ENCODE data around the gene RNF152.

The RNF152 gene

GRCh38 chr18:61766266-61766884 is 126.4 kb downstream of the RNF152 start:
- no peak overlapping the region for H3K4me3 ChIP-seq (ENCODE audit: low read depth, low read length)
- TF ChIP-seq, protein P1, sequence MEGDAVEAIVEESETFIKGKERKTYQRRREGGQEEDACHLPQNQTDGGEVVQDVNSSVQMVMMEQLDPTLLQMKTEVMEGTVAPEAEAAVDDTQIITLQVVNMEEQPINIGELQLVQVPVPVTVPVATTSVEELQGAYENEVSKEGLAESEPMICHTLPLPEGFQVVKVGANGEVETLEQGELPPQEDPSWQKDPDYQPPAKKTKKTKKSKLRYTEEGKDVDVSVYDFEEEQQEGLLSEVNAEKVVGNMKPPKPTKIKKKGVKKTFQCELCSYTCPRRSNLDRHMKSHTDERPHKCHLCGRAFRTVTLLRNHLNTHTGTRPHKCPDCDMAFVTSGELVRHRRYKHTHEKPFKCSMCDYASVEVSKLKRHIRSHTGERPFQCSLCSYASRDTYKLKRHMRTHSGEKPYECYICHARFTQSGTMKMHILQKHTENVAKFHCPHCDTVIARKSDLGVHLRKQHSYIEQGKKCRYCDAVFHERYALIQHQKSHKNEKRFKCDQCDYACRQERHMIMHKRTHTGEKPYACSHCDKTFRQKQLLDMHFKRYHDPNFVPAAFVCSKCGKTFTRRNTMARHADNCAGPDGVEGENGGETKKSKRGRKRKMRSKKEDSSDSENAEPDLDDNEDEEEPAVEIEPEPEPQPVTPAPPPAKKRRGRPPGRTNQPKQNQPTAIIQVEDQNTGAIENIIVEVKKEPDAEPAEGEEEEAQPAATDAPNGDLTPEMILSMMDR (IDR thresholded peaks at IDR 0.05; ENCODE audit: control insufficient read depth, extremely low read depth, insufficient read depth) = no peak
- DNase-seq (ENCODE audit: low read depth) = no peak

DNA sequence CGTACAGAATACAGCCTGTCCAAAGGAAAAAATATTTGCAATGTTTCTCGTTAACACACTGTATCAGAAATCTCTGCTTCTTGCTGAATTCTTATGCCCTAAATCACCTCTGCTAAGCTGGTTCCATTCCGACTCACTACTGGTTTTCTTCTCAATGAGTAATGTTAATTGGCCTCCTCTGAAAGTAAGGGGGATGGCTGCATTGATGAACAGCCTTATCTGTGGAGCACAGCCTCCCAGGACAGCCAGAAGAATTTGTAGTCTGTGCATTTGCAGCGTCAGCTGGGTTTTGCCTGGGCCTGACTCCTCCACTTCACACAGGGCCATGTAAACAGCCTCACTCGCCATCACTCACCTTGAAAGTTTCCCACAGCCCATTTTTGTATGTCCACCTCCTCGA is 127.7 kb downstream of the RNF152 start:
- DNase-seq (ENCODE audit: low read depth) = no peak
- TF ChIP-seq, protein P1 (IDR thresholded peaks at IDR 0.05; ENCODE audit: control insufficient read depth, extremely low read depth, insufficient read depth) = no peak
- no peak overlapping the region for H3K4me3 ChIP-seq (ENCODE audit: low read depth, low read length)

DNA sequence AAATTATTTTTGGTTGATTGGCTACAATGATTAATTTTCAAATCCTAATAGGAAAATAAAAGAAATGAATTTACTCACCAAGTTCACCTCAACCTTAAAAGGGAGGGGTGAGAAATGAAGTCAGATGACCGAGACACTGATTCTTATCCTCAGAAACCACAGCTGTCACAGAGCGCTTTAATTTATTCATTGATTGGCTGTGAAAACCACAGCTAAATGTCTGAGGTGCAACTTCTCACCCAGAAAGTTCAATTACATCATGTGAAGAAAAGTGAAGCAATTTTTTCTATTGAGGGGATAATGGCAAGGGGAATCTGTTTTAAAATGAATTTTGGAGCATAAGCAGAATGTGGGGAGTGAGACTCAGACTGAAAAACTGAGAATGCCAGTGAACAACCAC is 128.4 kb downstream of the RNF152 start:
- no peak for DNase-seq (ENCODE audit: low read depth)
- TF ChIP-seq, protein P1 (IDR thresholded peaks at IDR 0.05; ENCODE audit: control insufficient read depth, extremely low read depth, insufficient read depth) = no peak
- H3K4me3 ChIP-seq (ENCODE audit: low read depth, low read length) = no peak overlapping the region

GRCh38 chr18:61761875-61762274 is 130.9 kb downstream of the RNF152 start:
- no peak overlapping the region for H3K4me3 ChIP-seq (ENCODE audit: low read depth, low read length)
- DNase-seq (ENCODE audit: low read depth) = no peak
- TF ChIP-seq, protein P1 (IDR thresholded peaks at IDR 0.05; ENCODE audit: control insufficient read depth, extremely low read depth, insufficient read depth) = no peak
